ENCODE data around the gene LRRC36.

LRRC36 gene

DNA sequence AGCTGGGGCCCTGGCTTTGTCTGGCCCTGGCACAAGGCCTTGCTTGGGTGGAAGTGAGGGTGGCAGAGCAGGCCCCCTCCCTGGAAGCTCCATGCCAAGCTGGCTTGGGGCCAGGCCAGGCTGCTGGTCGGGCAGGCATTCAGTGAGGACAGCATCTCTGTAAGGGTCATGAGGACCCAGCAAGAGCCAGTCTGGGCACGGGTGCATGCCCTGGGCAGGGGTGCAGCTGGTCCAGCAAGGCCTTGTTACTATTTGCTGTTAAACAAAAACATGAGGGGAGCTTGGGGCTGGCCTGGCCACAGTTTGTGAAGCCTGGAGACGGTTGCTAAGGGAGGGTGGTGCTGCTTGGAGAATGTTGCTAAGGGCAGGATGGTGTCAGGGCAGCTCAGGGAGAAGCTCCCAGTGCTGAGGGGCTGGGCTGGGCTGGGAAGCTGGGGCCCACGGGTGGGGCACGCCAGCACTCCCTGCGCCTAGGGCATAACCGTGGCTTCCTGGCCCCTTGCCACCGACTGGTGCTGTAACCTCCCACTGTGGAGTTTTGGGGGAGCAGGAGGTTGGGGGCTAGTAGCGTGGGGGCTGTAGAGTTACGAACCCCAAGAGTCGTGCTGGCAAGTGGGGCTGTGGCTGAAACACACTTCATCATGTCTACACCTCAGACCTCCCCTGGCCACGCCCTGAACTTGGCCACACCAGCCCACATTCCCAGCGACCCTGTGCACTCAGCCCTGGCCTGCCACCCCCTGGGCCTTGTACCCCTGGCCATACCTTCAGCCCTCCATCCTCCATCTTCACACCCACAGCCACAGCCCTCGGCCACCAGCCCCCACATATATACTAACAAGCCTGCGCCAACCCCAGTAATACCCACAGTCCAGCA lies 65.0 kb downstream of the LRRC36 start:
- DNase-seq: no peak

DNA sequence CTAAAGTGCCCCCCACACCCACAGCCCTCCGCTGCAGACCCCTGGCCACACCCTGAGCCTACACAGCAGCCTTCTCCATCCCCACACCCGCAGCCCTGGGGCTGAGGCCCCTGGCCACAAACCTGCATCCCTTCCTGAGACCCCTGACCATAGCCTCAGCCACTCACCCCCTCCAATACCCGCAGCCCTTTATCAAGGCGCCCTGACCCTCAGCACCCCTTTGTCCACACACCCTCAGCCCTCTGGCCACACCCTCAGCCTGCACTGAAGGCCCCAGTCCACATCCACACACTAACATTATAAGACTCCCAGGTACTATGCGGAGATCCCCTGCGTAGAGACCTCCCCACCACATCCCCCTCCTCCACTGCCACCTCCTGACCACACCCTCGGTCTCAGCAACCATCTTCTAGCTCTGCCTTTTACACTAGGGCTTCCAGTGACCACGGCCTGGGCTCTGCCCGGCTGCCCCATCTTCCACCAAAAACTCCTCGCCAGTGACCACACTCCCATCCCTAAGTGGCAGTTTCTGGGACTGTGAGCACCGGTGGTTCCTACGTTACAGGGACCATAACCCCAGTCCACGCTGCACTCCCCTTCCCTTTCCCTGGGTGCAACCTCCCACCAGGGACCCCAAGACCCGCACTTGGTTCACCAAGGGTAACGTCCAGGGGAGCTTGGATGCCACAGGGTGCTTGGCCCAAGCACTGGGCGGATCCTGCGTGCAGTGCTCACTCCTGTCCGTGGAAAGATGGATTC lies 65.9 kb downstream of the LRRC36 start:
- DNase-seq: no peak

DNA sequence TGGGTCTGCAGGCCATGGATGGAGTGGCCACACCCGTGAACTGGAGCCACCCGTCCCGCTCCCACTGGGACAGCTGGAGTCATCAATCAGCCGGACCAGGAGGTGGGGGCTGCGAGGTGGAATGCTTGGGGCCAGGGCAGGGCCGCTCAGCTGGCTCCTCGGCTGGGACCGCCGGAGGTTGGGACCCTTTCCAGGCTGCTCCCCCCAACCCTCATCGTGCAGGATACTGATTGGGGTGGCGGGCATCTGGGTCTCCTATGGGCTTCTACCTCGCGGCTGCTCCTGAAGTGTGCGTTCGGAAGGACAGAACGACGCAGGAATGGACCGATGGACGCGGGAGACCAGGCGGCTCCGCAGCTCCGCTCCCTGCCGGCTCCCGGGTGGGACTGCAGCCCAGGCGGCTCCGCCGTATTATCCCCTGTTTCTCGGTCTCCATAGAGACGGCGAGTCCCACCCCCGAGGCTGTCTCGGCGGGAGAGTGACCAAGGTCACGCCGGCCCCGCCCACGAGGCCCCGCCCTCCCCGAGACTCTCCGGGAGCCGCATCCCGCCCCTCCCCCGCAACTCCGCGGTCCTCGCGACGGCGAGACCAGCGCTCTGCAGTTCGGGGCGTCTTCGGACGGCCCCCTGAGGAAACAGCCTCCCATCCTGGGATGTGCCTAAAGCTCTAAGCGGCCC lies 66.6 kb downstream of the LRRC36 start, which contains the start of gene TPPP3:
Gene TPPP3, minus strand, starts transcription at position 388 of the 677 bp plus-strand sequence. CDS start 2,387 bp downstream, outside the sequence.
- peak; percentile 59 for DNase-seq

DNA sequence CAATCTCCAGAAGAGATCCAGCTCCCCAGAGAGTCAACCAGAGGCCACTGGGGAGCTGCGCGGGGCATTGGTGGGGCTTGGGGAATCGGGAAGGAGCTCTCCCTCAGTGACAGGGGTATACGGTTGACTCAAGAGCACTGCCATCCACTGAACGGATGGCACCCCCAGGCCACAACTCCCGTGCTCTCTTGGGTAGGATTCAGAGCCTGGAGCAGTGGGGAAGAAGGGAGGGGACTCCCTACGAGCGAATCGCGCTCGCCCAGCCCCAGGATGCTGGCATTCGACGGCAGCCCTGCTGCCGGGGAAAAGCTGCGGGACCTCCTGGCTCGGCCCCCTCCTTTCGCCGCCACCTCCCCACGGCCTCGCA lies 67.2 kb downstream of the LRRC36 start:
- DNase-seq: no peak

DNA sequence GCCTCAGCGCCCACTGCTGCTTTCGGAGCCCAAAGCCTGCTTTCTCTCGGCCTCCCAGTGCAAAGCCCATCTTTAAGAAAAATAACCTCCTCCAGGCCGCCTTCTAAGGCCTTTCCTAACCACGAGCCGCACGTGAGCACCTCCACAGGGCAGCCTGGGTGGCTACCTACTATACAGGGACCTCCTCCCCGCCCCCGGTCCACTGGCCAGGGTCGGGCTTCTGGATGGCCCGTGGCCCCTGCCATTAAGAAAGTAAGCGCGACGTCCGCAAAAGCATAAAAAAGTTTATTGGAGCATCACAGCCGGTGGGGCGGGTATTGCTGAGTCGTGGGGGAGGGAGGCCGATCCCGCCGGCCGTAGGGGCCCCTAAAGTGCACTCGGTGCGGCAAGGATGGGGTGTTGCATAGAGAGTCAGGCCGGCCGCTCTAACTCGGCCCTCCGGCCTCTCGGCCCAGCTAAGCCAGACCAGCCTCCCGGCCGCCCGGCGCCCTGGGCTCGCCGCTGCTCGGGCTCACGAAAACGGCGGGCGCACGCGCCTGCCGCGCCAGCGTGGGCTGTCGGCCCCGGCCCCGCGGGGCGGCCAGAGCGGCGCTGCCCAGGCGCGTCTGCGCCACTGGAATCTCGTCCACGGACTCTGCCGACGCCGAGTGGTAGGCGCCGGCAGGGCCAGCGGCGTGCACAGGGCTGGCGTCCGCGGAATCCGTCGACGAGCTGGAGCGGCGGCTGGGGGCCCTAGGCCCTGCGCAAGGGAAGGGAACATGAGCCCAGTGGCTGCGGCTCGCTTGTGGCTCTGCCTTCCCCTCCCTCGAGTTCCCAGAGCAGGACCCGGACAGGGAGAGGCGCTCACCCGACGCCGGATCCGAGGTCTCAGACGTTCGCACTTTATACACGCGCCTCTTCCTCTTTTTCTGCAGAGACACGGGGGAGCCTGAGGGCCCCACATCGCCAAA lies 67.8 kb downstream of the LRRC36 start:
- no peak for DNase-seq

DNA sequence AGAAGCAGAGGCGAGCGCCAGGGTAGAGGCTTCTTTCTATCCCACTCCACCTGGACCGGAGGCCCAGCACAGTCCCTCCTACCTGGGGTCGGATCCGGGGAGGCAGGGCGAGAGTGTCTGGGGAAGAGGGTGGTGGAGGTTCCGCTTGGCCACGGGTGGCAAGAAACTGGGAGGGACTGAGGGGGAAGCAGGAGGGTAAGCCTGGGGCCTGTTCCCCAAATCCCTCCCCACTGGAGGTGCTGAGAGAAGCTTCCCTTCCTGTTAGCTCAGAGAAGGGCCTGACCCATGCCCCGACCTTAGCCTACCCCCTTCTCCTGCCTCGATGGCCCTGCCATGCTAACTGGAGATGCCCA lies 68.5 kb downstream of the LRRC36 start:
- no peak for DNase-seq

DNA sequence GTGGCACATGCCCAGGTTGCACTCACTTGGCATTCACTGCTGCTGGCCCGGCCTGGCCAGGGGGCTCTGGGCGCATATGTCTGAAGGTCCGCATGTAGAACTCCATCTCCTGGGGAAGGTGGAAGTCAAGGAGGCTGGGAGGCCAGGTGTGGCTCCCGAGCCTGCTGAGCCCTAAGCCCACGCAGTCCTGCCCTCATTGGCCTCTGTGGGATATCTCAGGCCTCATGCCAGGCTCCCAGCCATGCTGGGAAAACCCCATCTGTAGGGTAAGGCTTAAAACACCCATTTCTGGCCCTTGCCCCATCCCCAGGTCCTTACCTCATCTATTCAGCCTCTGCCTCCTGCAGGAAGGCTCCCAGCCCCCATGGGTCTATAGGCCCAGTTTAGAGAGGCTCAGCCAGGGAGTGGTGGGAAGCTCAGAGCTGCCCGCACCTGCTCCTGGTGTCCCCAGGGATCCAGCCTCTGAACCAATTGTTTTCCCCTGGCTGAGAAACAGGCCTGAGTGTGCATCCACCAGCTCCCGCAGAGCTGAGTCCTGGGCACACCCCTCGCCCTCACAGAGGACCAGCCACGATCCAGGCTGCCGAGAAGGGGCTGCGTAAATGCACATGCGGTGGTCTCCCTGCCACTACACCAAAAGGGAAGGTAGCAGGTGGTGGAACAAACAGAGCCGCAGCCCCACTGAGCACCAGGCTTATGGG lies 69.0 kb downstream of the LRRC36 start:
- no peak for DNase-seq

DNA sequence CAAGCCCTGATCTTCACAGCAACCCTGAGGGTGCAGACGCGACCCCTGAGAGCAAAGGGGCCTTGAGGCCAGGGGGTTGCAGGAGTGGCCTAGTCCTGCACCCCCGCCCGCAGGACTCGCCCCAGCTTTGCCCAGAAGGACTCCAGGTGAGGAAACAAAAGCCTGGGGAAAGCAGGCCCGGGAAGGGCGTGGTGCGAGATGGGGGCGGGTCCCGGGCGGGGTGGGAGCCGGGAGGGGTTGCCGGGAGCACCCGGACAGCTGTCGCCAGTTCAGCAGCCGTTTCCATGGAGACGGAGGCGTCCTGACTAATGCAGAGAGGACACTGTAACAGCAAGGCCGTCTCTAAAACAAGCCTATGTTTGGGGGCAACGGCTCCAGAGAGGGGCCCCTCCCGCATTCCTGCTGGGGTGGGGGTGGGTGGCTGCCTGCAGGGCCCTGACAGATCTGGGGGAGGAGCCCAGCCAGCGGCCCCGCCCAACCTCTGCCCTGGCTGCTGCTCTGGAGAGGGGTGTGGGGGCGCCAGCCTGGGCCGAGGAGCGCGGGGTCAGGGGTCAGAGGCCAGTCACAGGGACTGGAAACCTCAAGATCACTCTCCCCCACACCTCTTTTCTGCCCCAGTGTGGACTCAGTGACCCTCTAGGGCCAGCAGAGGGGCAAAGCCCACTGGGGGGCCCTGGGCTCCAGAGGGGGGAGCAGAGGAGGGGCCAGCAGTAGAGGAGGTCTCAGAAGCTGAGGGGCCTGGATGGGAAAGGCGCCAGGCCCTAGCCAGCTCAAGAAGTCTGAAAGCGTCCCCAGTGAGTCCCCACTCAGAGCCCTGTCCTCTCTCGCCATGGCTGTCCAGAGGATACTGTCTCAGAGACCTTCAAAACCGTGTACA lies 69.8 kb downstream of the LRRC36 start:
- peak; percentile 63 for DNase-seq

DNA sequence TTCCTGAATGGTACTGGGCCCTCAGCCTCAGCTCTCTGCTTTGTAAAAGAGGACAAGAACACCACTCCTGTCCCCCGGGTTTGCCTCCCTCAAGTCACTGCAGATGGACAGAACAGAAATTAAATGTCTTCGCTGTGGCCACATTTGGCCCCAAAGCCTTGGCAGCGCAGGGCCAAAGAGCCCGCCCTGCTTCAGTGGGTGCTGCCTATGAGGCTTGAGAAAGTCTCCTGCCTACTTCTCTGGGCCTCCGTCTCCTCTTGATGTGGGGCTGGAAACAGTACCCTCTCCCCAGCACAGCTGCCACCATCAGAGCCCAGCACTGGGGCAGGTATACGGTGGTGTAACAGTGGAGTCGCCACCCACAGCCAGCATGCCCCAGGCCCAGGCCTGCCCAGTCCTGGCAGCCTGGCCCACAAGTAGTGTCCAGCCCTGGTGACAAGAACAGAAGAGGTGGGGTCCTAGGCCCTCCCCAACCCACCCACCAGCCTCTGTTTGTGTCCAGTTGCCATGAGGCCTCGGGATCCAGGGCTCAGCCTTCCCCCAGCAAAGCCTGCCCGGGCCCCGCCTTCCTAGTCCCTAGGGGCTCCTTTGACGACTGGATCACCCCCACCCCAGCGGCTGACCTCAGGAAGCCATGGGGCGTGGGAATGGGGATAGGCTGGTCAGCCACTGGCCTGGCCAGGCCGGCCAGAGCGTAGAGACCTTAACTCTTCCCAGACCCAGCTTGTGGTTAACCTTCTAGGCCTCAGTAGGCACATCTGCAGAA lies 70.6 kb downstream of the LRRC36 start:
- DNase-seq: no peak

DNA sequence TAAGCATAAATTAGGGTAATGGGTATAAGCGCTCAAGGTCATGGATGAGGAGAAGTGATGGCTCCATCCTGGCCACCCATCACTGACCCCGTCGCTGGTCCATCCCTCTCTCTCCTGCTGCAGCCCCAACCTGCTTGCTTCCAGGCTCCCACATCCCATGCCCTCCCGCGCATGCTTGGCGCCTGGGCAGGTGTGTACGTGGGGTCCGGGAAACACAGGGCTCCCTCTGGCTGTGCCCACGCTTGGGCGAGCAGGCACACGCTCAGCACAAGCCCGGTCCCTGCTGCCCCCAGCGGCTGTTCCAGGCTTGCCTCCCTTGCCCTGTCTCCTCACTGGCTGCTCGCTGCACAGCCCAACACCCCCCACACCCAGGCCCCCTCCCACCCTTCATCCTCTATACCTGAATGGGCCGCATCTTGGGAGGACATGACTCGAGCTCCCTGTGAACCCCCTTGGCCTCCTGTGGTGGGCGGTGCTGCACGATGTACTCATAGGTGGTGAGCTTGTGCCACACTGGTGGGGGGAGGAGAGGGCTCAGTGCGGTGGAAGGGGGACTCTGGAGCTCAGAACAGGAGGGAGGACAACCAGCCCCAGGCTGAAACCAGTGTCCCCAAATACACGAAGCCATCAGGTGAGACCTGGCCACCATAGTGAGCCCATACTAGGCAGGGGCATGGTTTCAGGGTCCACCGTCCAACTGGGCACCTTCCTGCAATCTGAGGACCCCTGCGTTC lies 71.4 kb downstream of the LRRC36 start:
- DNase-seq: no peak

DNA sequence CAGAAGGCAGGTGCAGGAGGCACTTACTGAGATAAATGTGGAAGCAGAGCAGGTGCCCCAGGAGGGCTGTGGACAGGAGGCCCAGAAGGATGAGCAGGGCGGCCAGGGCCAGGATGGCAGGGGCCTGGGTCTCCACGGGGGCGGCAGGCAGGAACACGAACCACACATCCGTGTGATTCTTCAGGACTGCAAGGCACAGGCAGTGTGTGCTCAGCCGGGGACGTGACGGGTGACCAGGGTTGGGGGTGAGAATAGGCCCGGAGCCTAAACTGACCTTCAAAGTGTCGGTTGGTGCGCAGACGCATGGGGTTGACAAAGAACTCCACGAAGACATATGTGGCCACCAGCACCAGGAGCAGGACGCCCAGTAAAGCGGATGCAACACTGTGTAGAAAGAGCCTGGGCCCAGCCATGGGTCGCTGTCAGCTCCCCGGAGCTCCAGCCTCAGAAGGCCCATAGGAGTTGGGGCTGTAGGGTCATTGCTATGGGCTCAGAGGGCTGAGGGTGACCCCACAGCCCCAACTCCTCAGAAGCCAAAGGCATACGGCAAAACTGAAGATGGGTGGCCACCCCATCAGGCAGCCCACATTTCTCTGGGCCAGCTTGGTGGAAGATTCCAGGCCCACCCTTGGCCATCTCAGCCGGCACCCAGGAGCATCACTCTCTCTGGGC lies 72.1 kb downstream of the LRRC36 start:
- no peak for DNase-seq

DNA sequence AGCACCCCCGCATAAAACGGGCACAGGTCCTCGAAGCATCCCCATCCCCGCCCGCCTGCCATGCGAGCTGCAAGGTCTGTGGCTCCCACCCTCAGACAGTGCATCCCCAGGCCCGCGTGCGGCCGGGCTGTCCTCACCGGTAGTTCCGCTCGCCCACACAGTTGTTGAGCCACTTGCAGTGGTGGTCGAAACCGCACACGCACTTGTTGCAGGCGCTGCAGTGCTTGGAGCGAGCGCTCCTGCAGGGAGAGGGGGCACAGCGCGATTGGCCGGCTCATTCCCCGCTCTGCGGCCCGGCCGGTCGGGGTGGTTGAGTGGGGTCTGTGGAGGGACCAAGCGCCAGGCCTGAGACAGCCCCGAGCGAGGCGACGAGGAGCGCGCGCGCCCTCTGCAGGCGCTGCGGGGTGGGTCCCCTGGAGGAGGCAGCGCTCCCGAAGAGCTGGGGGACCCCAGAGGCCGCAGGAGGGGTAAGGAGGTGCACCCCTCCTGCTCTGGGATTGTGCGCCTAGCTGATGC lies 72.7 kb downstream of the LRRC36 start:
- DNase-seq: no peak

DNA sequence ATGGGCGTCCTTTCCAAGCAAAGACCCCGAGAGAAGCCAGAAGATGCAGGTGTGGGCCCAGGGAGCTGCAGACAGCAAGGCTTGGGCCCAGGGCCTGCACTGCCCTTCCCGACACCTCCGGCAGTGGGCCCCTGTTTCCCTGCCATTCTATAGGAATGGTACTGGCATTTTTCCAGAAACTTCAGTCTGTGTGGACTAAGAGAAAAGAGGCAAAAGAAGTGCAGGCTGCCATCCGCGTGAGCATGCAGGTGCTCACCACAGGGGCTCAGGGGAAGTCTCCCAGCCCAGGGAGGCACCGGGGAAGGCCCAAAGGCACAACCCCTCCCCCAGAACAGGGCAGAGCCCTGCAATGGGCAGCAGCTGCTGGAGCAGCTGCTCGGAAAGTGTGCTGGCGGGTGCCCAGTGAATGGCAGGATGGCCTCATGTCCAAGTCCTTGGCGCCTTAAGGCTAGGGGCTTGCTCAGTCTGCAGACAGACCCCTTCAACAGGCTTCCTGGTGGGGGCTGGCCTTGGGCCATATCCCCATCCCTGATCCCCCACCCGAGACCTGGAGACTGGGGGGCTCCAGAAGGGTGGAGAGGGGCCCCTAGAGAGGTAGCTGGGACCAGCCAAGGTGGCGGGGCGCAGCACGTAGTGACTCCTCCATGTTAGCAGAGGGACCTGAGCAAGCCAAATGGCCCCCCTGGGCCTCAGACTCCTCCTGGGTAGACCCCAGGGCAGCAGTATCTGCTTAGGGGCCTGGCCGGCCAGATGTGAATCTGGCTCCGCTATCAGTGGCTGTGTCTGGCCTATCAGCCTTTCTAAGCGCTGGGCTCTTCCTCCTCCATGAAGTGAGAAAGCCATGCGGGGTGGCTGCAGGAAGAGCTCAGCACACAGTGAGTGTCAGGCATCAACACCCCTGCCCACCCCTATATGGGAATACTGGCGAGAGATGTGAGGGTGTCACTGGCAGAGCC lies 73.4 kb downstream of the LRRC36 start:
- no peak for DNase-seq

DNA sequence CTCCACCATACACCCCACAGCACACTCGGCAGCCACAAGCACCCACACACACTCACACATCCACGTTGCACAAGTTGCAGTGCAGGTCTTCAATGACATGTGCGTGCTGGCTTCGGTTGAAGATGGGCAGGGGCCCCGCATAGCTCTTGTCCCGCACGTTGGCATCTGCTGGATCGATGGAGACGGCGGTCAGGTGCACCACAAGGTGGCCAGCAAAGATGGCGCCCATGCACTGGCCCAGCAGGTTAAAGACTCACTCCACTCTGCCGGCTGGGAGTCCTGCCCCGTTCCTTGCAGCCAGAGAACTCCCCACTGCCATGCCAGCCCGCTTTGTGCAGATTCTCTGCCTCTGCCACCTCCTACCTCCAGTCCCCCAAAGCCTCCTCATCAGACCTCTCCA lies 74.3 kb downstream of the LRRC36 start:
- no peak for DNase-seq

DNA sequence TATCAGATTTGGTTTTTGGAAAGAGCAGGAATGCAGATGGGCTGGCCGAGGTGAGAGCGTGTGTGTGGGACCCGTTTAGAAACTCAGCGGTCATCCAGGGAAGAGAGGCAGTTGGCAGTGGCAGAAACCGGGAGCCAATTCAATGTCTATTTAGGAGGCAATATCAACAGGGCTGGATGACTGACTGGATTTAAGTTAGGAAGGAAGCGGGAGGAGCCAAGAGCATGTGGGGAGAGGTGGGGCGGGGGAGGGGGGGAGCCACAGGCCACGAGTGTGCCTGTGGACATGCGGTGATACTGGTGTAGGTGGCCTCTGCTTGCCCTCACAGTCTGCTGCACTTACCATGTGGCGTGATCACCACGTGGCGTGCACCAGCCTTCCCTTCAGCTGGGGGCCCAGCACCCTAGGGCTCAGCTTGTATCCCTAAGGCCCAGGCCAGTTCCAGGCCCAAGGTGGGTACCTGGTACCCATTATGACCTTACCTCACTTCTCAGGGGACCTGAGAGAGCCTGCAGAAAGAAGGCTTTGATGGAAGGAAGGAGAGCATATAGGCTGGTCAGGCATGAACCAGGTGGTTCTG lies 77.5 kb downstream of the LRRC36 start:
- no peak for DNase-seq

DNA sequence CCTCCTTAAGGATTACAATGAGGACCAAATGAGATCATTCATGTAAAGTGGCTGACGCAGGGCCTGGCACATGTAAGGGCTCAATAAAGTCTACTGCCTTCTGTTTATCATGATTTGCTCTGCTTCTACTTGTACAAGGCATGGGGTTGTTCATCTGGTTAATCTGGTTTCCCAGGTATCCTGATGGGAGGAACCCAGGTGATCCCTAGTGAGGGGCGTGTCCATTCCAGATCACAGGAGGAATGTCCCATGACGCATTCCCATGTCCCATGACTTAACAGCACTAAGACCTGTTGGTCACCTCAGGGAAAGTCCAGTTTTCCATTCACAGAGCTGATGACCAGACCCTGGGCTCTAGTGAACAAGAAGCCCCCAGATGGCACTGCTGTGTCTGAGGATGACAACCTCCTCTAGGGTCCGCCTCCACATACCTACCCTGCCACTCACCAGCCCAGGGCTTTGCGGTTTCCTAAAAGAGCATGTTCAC lies 78.2 kb downstream of the LRRC36 start:
- no peak for DNase-seq

All from fibroblast of skin of abdomen (primary cell).